ENCODE measurements around the gene PPP3CB.

DNA sequence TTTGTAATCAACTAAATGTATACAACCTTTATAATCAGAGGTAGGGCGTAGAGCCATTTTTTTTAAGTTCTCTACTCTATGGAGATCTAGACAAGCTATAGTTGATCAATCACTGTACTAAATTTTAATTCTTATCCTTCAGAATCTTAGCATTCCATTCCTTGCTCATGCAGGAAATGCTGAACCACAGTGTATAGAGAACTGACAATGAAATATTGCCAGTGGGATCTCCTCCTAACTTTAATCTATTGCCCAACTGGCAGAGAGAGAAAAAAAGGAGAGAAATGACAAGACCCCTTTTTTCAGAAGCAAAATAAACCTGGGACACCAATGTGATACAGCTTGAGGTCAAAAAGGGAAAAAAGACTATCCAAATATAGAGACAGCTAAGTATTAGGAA lies 26.4 kb upstream of the PPP3CB start:
- no peak for TF ChIP-seq POLR2A (IDR thresholded peaks at IDR 0.05; ENCODE audit: low read length)
- no peak for TF ChIP-seq GATA1 (IDR thresholded peaks at IDR 0.05; ENCODE audit: low read depth, low read length)
